Activated naive CD4-positive, alpha-beta T cell treated with anti-CD3 and anti-CD28 coated beads, Interleukin-2, amount 10 ng/mL, durations not matched to agents 5 hours and 36 hours (primary cell): ENCODE measurements around the gene GDAP2. TPM values are rescaled to one million over a fixed set of nuclear protein-coding genes. Genes with fewer than 3 reads are reported as not detected.

Experiments
- total RNA-seq, 2 experiments: library from RNA; stranded (reverse); gene quantifications; one replicate each; pipeline ENCODE4 v1.2.3, GENCODE V29; 2021

Gene GDAP2, protein sequence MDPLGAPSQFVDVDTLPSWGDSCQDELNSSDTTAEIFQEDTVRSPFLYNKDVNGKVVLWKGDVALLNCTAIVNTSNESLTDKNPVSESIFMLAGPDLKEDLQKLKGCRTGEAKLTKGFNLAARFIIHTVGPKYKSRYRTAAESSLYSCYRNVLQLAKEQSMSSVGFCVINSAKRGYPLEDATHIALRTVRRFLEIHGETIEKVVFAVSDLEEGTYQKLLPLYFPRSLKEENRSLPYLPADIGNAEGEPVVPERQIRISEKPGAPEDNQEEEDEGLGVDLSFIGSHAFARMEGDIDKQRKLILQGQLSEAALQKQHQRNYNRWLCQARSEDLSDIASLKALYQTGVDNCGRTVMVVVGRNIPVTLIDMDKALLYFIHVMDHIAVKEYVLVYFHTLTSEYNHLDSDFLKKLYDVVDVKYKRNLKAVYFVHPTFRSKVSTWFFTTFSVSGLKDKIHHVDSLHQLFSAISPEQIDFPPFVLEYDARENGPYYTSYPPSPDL
- total RNA-seq: 10 to 100 TPM; 18.1 to 20.4 TPM

DNA sequence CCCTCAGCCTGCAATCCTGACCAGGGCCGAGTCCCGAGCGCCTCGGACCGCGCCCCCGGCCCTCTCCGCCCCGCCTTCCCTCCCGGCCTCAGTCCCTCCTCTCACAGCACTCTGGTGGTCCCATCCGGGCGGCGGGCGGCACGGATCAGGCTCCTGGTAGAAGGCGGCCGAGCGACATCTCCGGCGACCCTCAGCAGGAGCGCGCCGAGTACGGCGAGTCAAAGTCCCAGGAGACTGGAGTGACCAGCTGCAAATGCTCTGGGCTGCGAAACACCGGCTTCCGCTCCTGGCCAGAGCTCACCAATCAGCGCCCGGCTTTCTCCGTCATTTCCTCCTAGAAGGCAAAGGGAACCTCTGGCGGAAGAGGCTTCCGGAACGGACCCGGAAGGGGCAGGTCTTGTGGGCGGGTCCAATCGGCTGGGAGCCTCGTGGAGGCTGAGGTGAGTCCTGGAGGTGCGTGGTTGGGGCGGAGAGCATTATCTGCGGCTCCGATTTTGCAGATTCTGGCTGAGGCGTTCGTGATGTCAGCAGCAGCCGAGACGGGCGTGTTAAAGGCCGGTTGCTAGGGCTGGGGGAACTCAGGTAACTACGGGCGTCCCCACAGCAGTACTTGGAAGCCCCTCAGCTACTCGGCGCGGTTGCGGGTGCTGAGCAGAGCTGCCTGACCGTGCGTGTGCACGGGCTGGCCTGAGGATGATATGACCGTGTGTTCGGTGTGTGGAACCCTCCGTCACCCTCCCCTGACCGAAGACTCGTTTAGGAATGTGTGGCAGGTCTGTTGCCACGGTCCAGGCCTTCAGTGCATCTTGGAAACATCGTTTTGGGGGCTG is at the start of gene GDAP2, which contains the start of gene WDR3:
GDAP2 (minus strand) TSS at position 279 of the 830 bp plus-strand sequence. CDS start 9,264 bp downstream, outside the sequence.
WDR3 (plus strand) TSS at position 397 of the 830 bp plus-strand sequence. CDS start 3,581 bp downstream, outside the sequence.

Other genes starting within 250 kb of the GDAP2 start
- 10 to 100 TPM; 23.6 to 23.9 TPM for gene WDR3, start 118 bp upstream of the GDAP2 start, total RNA-seq